Astrocyte (in vitro differentiated cells and primary cell): ENCODE results near the gene FBN3. TPM values are rescaled to one million over a fixed set of nuclear protein-coding genes. Genes with fewer than 3 reads are reported as not detected.

ENCODE experiments used
- DNase-seq: peaks from one replicate; pipeline ENCODE4 v3.0.0-alpha.2; 2010; ENCODE audit warnings: low read depth
- FAIRE-seq: peaks from 2 replicates; lab custom pipeline; 2011; peaks lifted over from hg19 to GRCh38; lab: Jason Lieb, UNC
- H2AFZ ChIP-seq: 2 replicates; pipeline ENCODE4 v1.6.0; 2012; ENCODE audit warnings: low read depth, low read length, inconsistent platforms
- H3K27ac ChIP-seq: 2 replicates; pipeline ENCODE4 v1.5.1; 2011; ENCODE audit warnings: low read depth, low read length, inconsistent platforms
- H3K27me3 ChIP-seq: 2 replicates; pipeline ENCODE4 v1.6.0; 2011; ENCODE audit warnings: low read length, inconsistent platforms; ENCODE audit not compliant: insufficient read depth
- H3K36me3 ChIP-seq: 2 replicates; pipeline ENCODE4 v1.5.1; 2011; ENCODE audit warnings: low read length, inconsistent platforms; ENCODE audit not compliant: insufficient read depth
- H3K4me1 ChIP-seq: 2 replicates; pipeline ENCODE4 v1.5.1; 2011; ENCODE audit warnings: low read length, inconsistent platforms; ENCODE audit not compliant: insufficient read depth
- H3K4me2 ChIP-seq: 2 replicates; pipeline ENCODE4 v1.6.0; 2012; ENCODE audit warnings: low read length, inconsistent platforms
- H3K4me3 ChIP-seq: 2 replicates; pipeline ENCODE4 v1.5.1; 2011; ENCODE audit warnings: low read depth, mild to moderate bottlenecking, low read length, inconsistent platforms; ENCODE audit not compliant: insufficient read depth
- H3K79me2 ChIP-seq: 2 replicates; pipeline ENCODE4 v1.6.0; 2012; ENCODE audit warnings: mild to moderate bottlenecking, low read length, inconsistent platforms; ENCODE audit not compliant: insufficient read depth
- H3K9ac ChIP-seq: 2 replicates; pipeline ENCODE4 v1.6.0; 2012; ENCODE audit warnings: mild to moderate bottlenecking, low read length, inconsistent platforms
- H3K9me3 ChIP-seq: 2 replicates; pipeline ENCODE4 v1.5.1; 2012; ENCODE audit warnings: low read depth, mild to moderate bottlenecking, low read length, inconsistent platforms; ENCODE audit not compliant: insufficient read depth
- H4K20me1 ChIP-seq: 2 replicates; pipeline ENCODE4 v1.6.0; 2012; ENCODE audit warnings: low read length, inconsistent platforms; ENCODE audit not compliant: insufficient read depth
- H3K27ac Mint-ChIP-seq: one replicate; pipeline ENCODE4 v1.8.0; 2021; ENCODE audit warnings: mild to moderate bottlenecking, mixed read lengths; ENCODE audit not compliant: unreplicated experiment
- H3K27me3 Mint-ChIP-seq: one replicate; pipeline ENCODE4 v1.8.0; 2021; ENCODE audit warnings: low read depth, mixed read lengths; ENCODE audit not compliant: unreplicated experiment
- H3K36me3 Mint-ChIP-seq: one replicate; pipeline ENCODE4 v1.8.0; 2021; ENCODE audit warnings: low read depth, mixed read lengths; ENCODE audit not compliant: unreplicated experiment
- H3K4me1 Mint-ChIP-seq: one replicate; pipeline ENCODE4 v1.8.0; 2021; ENCODE audit warnings: low read depth, mixed read lengths; ENCODE audit not compliant: unreplicated experiment
- H3K4me3 Mint-ChIP-seq: one replicate; pipeline ENCODE4 v1.8.0; 2021; ENCODE audit warnings: mild to moderate bottlenecking, moderate library complexity, mixed read lengths; ENCODE audit not compliant: unreplicated experiment
- H3K9me3 Mint-ChIP-seq: one replicate; pipeline ENCODE4 v1.8.0; 2021; ENCODE audit warnings: mild to moderate bottlenecking, mixed read lengths; ENCODE audit not compliant: unreplicated experiment
- EZH2 ChIP-seq: IDR thresholded peaks from 2 replicates; pipeline ENCODE4 v1.6.1; 2012; ENCODE audit warnings: mild to moderate bottlenecking, low read length, inconsistent platforms; ENCODE audit not compliant: insufficient read depth
- total RNA-seq: library from RNA; stranded (reverse); gene quantifications from 2 replicates; pipeline ENCODE4 v1.2.1, GENCODE V29; 2021
- TF ChIP-seq, protein P1 (sequence below): IDR thresholded peaks from 2 replicates; pipeline ENCODE4 v1.5.1; 2011; ENCODE audit warnings: low read depth, mild to moderate bottlenecking, inconsistent platforms, low read length, moderate library complexity; ENCODE audit not compliant: insufficient read depth

Gene FBN3
- total RNA-seq, 1 donor from 2014 or later = 1.00 TPM

GRCh38 chr19:8116437-8117293 is 32.7 kb downstream of the FBN3 start:
- no peak overlapping the region for H3K27ac ChIP-seq
- H3K9me3 ChIP-seq = no peaks in the 10 kb centered on the region
- FAIRE-seq (no peak), DNase-seq (no peak)
- H3K27me3 ChIP-seq = no peaks in the 10 kb centered on the region
- Mint-ChIP-seq H3K36me3 (no peaks in the 10 kb centered on the region), H3K4me3 (no peak overlapping the region), H3K27ac (no peak overlapping the region), H3K4me1 (no peaks in the 10 kb centered on the region), H3K9me3 (peaks cover 2% of the 10 kb centered on the region), H3K27me3 (peaks cover 8% of the 10 kb centered on the region)
- H3K9ac ChIP-seq = no peak overlapping the region
- no peak overlapping the region for H3K4me3 ChIP-seq
- no peak overlapping the region for H2AFZ ChIP-seq
- H3K4me1 ChIP-seq = no peaks in the 10 kb centered on the region
- H3K36me3 ChIP-seq = no peaks in the 10 kb centered on the region
- H3K4me2 ChIP-seq = no peak overlapping the region
- no peaks in the 10 kb centered on the region for H3K79me2 ChIP-seq
- H4K20me1 ChIP-seq = no peaks in the 10 kb centered on the region
- TF ChIP-seq, protein P1, sequence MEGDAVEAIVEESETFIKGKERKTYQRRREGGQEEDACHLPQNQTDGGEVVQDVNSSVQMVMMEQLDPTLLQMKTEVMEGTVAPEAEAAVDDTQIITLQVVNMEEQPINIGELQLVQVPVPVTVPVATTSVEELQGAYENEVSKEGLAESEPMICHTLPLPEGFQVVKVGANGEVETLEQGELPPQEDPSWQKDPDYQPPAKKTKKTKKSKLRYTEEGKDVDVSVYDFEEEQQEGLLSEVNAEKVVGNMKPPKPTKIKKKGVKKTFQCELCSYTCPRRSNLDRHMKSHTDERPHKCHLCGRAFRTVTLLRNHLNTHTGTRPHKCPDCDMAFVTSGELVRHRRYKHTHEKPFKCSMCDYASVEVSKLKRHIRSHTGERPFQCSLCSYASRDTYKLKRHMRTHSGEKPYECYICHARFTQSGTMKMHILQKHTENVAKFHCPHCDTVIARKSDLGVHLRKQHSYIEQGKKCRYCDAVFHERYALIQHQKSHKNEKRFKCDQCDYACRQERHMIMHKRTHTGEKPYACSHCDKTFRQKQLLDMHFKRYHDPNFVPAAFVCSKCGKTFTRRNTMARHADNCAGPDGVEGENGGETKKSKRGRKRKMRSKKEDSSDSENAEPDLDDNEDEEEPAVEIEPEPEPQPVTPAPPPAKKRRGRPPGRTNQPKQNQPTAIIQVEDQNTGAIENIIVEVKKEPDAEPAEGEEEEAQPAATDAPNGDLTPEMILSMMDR = no peak
- TF ChIP-seq EZH2 = no peak

GRCh38 chr19:8115805-8116396 is 33.5 kb downstream of the FBN3 start:
- no peak for TF ChIP-seq EZH2
- TF ChIP-seq, protein P1 = no peak
- H3K79me2 ChIP-seq = no peaks in the 10 kb centered on the region

GRCh38 chr19:8113017-8113416 is 36.4 kb downstream of the FBN3 start:
- H3K4me3 ChIP-seq = no peak overlapping the region
- no peak overlapping the region for H3K27ac ChIP-seq
- H2AFZ ChIP-seq = no peak overlapping the region
- Mint-ChIP-seq H3K9me3 (no peaks in the 10 kb centered on the region), H3K36me3 (no peaks in the 10 kb centered on the region), H3K27ac (peak overlapping the region; percentile 53), H3K27me3 (peaks cover 11% of the 10 kb centered on the region), H3K4me1 (no peaks in the 10 kb centered on the region), H3K4me3 (no peak overlapping the region)
- no peak overlapping the region for H3K4me2 ChIP-seq
- DNase-seq (no peak), FAIRE-seq (no peak)
- H3K9me3 ChIP-seq = no peaks in the 10 kb centered on the region
- H3K79me2 ChIP-seq = no peaks in the 10 kb centered on the region
- H3K9ac ChIP-seq = no peak overlapping the region
- H3K36me3 ChIP-seq = no peaks in the 10 kb centered on the region
- no peaks in the 10 kb centered on the region for H3K27me3 ChIP-seq
- H3K4me1 ChIP-seq = no peaks in the 10 kb centered on the region
- TF ChIP-seq, protein P1 = no peak
- TF ChIP-seq EZH2 = no peak
- H4K20me1 ChIP-seq = no peaks in the 10 kb centered on the region

More at GRCh38 chr19:8115805-8116396, 33.5 kb downstream of the FBN3 start:
- peaks cover 8% of the 10 kb centered on the region for H3K27me3 Mint-ChIP-seq
- no peaks in the 10 kb centered on the region for H4K20me1 ChIP-seq
- no peak overlapping the region for H3K27ac Mint-ChIP-seq
- no peaks in the 10 kb centered on the region for H3K4me1 Mint-ChIP-seq
- H3K9me3 ChIP-seq = no peaks in the 10 kb centered on the region
- no peak overlapping the region for H3K4me3 ChIP-seq
- no peak overlapping the region for H2AFZ ChIP-seq
- H3K4me3 Mint-ChIP-seq = no peak overlapping the region
- H3K4me1 ChIP-seq = no peaks in the 10 kb centered on the region
- no peak overlapping the region for H3K4me2 ChIP-seq
- no peaks in the 10 kb centered on the region for H3K36me3 Mint-ChIP-seq
- H3K27ac ChIP-seq = no peak overlapping the region
- DNase-seq = no peak
- FAIRE-seq = no peak
- no peaks in the 10 kb centered on the region for H3K36me3 ChIP-seq
- H3K27me3 ChIP-seq = no peaks in the 10 kb centered on the region
- peaks cover 2% of the 10 kb centered on the region for H3K9me3 Mint-ChIP-seq
- no peak overlapping the region for H3K9ac ChIP-seq
